HG03521 (cell line): ENCODE data around the gene AGMAT.

ENCODE experiments used
- ATAC-seq: cut with Tn5 transposase; IDR thresholded peaks from one replicate; pipeline ENCODE4 v1.9.1; 2021; ENCODE audit warnings: mild to moderate bottlenecking, moderate library complexity; ENCODE audit not compliant: unreplicated experiment

The AGMAT gene

GRCh38 chr1:15584489-15585363 is at the start of gene AGMAT:
TSS of gene AGMAT (minus strand) at chr1:15585051. CDS start at chr1:15584967, 84 bp downstream.
- no peak for ATAC-seq

- no peak for ATAC-seq
Observed at GRCh38 chr1:15633756-15634420, 49.0 kb upstream of the AGMAT start.

- ATAC-seq = no peak
Observed at GRCh38 chr1:15628003-15628402, 43.2 kb upstream of the AGMAT start.

- ATAC-seq = peak; percentile 59
Observed at GRCh38 chr1:15627343-15627988, 42.6 kb upstream of the AGMAT start.

- ATAC-seq = no peak
Observed at GRCh38 chr1:15626269-15626950, 41.6 kb upstream of the AGMAT start.

- ATAC-seq = no peak
Observed at GRCh38 chr1:15625056-15625917, 40.4 kb upstream of the AGMAT start.

GRCh38 chr1:15624133-15624714 is 39.4 kb upstream of the AGMAT start:
- ATAC-seq = no peak

- ATAC-seq = no peak
Observed at GRCh38 chr1:15623435-15623834, 38.6 kb upstream of the AGMAT start.

GRCh38 chr1:15622712-15623373 is 38.0 kb upstream of the AGMAT start:
- no peak for ATAC-seq

GRCh38 chr1:15621975-15622374 is 37.1 kb upstream of the AGMAT start:
- ATAC-seq = no peak

GRCh38 chr1:15620902-15621682 is 36.2 kb upstream of the AGMAT start:
- ATAC-seq = no peak

GRCh38 chr1:15620155-15620545 is 35.3 kb upstream of the AGMAT start:
- ATAC-seq = no peak

GRCh38 chr1:15618655-15619525 is 34.0 kb upstream of the AGMAT start:
- ATAC-seq = no peak

- ATAC-seq = no peak
Observed at GRCh38 chr1:15618077-15618654, 33.3 kb upstream of the AGMAT start.

GRCh38 chr1:15617173-15618076 is 32.6 kb upstream of the AGMAT start, which contains the start of gene DDI2:
TSS of gene DDI2 (plus strand) at chr1:15617458. CDS start at chr1:15617671, 213 bp downstream.
- ATAC-seq = peak; percentile 84
